Ishikawa (cell line): ENCODE measurements around the gene PLA2G4A.

ENCODE experiments used
- CEBPB ChIP-seq: IDR thresholded peaks from 2 replicates; pipeline ENCODE4 v1.6.1; 2012
- CREB1 ChIP-seq: IDR thresholded peaks from 2 replicates; pipeline ENCODE4 v1.6.1; 2012; ENCODE audit warnings: low read depth
- EGR1 ChIP-seq: IDR thresholded peaks from 2 replicates; pipeline ENCODE4 v1.6.1; 2012
- EP300 ChIP-seq: IDR thresholded peaks from 2 replicates; pipeline ENCODE4 v1.6.1; 2012; ENCODE audit warnings: borderline replicate concordance
- FOXM1 ChIP-seq: IDR thresholded peaks from 2 replicates; pipeline ENCODE4 v1.6.1; 2012; ENCODE audit warnings: low read depth, borderline replicate concordance
- MAX ChIP-seq: IDR thresholded peaks from 2 replicates; pipeline ENCODE4 v1.6.1; 2012
- NFIC ChIP-seq: IDR thresholded peaks from 2 replicates; pipeline ENCODE4 v1.6.1; 2012
- RAD21 ChIP-seq: IDR thresholded peaks from 2 replicates; pipeline ENCODE4 v1.6.1; 2012; ENCODE audit warnings: low read depth
- REST ChIP-seq: IDR thresholded peaks from 2 replicates; pipeline ENCODE4 v1.6.1; 2012; ENCODE audit warnings: low read depth, mild to moderate bottlenecking
- TAF1 ChIP-seq: IDR thresholded peaks from 2 replicates; pipeline ENCODE4 v1.6.1; 2012; ENCODE audit warnings: low read depth, mild to moderate bottlenecking
- TCF12 ChIP-seq: IDR thresholded peaks from 2 replicates; pipeline ENCODE4 v1.6.1; 2012; ENCODE audit warnings: low read depth
- TEAD4 ChIP-seq: IDR thresholded peaks from 2 replicates; pipeline ENCODE4 v1.6.1; 2012
- USF1 ChIP-seq: IDR thresholded peaks from 2 replicates; pipeline ENCODE4 v1.6.1; 2012
- YY1 ChIP-seq: IDR thresholded peaks from 2 replicates; pipeline ENCODE4 v1.6.1; 2012; ENCODE audit warnings: low read depth
- ZBTB7A ChIP-seq: IDR thresholded peaks from 2 replicates; pipeline ENCODE4 v1.6.1; 2012; ENCODE audit warnings: low read depth

Gene PLA2G4A

GRCh38 chr1:186859995-186860394 is 31.2 kb downstream of the PLA2G4A start:
- TF ChIP-seq TEAD4 = no peak

DNA sequence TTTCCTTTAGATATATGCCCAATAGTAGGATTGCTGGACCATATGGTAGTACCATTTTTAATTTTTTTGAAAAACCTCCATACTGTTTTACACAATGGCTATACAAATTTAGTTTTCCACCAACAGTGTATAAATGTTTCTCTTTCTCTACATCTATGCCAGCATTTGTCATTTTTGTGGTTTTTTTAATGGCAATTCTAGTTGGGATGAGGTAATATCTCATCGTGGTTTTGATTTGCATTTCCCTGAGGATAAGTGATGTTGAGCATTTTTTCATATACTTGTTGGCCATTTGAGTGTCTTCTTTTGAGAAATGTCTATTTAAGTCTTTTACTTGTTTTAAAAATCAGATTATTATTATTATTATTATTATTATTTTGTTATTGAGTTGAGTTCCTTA is 35.5 kb downstream of the PLA2G4A start:
- TF ChIP-seq FOXM1 (no peak), NFIC (no peak), YY1 (no peak), EGR1 (no peak), CREB1 (no peak), REST (no peak), TCF12 (no peak), MAX (no peak), ZBTB7A (no peak), EP300 (no peak), CEBPB (no peak), RAD21 (no peak), TEAD4 (no peak), TAF1 (no peak)

DNA sequence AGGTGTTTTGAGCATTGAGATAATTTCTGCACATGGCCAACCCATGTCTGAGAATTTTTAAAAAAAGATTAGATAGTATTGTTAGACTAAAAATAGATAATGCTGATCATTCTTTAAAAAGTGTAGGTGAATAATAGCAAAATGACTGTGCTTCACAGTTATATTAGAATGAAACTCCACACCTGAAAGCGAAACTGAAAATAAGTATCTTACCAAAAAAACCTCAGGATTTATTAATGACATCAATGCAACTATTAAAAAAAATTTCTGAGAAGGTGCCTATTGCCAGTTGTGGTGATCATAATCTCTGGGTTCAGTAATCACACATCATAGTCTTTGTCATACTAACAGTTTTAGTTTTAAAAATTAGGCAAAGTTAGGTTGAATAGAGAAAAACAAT is 36.5 kb downstream of the PLA2G4A start:
- TF ChIP-seq CEBPB (no peak), TEAD4 (no peak), FOXM1 (no peak), NFIC (no peak), REST (no peak), ZBTB7A (no peak)

GRCh38 chr1:186865857-186866256 is 37.1 kb downstream of the PLA2G4A start:
- TF ChIP-seq REST (no peak), YY1 (no peak), RAD21 (no peak), TAF1 (no peak), CEBPB (no peak), USF1 (no peak), TEAD4 (no peak), CREB1 (no peak), FOXM1 (no peak), MAX (no peak)

DNA sequence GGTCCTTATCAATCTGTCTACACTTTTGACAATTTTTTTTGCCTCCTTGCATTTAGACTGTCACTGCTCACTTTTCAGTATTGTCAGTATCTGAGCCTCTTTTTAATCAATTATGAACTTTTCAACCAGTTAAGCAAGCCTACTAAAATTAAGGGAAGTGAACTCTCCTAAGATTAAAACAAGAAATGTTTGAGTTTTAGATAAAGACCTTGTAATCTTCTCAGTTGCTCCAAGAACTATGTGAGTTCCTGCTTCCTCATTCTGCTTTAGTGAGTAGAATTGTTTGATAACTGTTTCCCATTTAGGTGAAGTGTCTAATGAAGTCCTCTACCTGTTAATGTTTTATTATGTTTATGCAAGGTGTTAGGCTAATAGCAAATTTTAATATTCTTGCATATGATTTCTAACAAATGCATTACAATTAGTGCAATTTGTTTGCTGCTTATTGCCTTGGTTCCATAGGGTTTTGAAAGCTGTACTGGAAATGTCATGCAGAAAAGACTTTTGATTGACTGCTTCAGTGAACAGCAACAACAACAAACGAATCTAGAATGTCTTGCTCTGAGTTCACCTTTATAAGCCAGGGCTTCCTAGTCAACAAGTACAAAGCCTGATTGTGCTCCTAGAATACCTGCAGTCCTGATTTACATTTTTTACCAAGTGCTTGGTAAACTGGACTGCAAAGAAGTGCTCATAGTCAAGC is 40.9 kb downstream of the PLA2G4A start:
- no peak for TF ChIP-seq EGR1
- TF ChIP-seq TAF1 = no peak
- TF ChIP-seq CEBPB = no peak
- TF ChIP-seq TCF12 = no peak
- TF ChIP-seq TEAD4 = no peak
- TF ChIP-seq CREB1 = no peak
- no peak for TF ChIP-seq FOXM1
- TF ChIP-seq USF1 = no peak
- no peak for TF ChIP-seq ZBTB7A
- TF ChIP-seq MAX = no peak
- no peak for TF ChIP-seq NFIC
- TF ChIP-seq RAD21 = no peak
- TF ChIP-seq REST = no peak
- TF ChIP-seq EP300 = no peak
- no peak for TF ChIP-seq YY1
